HG02885 (cell line): ENCODE results near the gene XPO6.

Experiments used
- ATAC-seq: cut with Tn5 transposase; IDR thresholded peaks from one replicate; pipeline ENCODE4 v1.9.1; 2021; ENCODE audit warnings: mild to moderate bottlenecking; ENCODE audit not compliant: unreplicated experiment, poor library complexity

Gene XPO6

DNA sequence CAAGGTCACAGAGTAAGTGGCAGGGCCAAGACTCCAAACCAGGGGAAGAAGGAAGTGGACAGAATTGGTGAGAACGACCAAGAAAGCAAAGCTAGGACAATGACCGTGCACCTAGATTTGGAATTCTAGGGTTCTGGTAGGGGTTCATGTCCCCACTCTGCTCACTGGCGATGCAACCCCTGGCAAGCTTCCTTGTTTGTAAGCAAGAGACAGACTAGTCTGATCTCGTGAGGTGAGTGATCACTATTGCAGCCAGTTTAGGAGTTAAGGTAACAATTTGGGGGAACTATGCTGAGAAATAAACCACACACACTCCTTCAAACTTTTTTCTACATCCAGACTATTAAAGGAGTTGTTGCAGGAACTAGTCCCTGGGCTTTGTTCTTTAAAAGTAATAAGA, 48.1 kb downstream of the XPO6 start:
- no peak for ATAC-seq

DNA sequence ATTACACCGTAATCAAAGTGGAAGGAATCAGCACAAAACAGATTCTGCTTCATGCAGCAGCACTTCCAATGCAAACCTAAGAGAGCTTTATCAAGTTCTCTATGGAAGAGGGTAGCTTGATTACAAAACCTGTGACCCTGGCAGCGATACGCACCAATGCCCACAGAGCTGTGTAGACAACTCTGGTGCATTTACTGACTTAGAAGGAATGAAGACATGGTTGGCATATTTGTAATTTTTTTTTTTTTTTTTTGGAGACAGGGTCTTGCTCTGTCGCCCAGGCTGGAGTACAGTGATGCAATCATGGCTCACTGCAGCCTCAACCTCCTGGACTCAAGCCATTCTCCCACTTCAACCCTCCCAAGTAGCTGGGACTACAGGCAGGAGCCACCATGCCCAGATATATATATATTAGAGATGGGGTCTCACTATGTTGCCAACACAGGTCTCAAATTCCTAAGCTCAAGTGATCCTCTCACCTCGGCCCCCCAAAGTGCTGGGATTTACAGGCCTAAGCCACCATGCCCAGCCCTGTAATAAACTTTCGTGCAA, 49.4 kb downstream of the XPO6 start:
- no peak for ATAC-seq

DNA sequence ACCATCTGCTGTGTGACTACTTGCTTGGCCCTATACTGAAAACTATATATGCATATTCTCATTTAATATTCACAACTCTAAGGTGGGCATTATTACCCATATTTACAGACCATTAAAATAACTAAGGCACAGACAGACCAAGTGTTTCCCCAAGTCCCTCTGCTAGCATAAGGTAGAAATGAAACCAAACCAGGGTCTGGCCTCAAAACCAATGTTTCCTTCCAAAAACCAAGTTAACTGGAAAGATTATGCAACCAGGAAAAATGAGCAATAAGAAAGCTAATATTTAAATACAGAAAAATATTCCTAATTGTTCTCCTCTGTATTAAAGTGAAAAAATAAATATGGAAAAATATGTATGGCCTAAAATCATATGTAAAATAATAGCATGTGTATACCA, 50.1 kb downstream of the XPO6 start:
- ATAC-seq: no peak

DNA sequence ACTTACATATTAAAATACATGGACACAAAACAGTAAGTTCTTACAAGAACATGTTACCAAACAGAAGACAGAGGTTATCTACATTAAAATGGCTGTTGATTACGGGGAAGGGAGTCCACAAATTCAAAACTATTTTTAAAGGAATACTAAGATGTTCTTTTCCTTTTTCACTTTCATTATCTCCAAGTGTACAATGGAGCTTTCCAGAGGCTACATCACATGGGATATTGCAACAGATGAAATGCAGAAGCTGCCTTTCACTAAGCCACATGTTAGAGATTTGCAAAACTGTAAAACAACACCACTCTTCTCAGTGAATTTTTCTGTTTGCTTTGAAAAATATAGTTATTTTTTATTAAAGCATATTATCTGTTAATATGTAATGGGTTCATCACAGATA, 53.6 kb downstream of the XPO6 start:
- no peak for ATAC-seq

DNA sequence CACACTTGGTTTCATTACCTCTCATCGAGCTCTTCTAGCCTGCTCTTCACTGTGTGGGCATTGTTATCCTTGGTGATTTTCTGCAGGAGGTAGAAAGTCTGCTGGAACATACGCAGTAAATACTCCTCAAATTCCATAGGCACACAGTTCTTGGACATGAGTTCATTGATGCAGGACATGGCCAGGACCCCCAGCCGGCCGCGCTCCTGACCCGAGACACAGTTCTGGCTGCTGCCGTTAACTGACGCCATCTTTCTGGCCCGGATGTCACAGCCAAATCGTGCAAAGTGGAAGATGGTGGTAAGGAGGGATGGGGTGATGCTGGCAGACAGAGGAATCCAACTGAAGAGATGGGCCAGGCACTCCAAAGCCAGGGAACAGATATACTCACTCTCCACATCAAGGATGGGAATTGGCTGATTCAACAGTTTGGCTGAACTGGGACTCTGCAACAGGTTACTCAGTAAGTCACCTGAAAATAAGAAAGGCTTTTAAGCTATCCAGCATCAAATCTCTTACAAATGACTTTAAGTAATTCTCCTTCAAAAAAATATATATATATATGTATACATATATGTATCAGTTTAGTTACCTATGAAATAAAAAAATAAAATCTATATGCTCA, 55.6 kb downstream of the XPO6 start:
- ATAC-seq: no peak

DNA sequence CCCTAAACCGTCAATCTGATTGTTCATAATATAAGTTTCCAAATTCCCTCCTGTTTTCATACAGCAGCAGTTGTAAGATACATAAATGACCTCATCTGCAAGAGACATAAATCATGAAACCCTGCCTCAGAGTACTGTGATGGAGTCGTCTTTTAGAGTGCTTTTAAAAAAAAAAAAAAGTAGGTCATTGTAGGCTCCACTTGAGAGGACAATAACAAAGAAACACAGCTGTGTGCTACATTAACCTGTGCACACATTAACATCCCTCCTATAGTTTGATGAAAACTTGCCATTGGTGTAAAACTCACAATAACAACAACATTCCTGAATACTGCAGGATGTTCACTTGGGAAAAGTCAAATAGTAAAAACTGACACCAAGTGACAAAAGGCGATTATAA, 56.5 kb downstream of the XPO6 start:
- no peak for ATAC-seq

DNA sequence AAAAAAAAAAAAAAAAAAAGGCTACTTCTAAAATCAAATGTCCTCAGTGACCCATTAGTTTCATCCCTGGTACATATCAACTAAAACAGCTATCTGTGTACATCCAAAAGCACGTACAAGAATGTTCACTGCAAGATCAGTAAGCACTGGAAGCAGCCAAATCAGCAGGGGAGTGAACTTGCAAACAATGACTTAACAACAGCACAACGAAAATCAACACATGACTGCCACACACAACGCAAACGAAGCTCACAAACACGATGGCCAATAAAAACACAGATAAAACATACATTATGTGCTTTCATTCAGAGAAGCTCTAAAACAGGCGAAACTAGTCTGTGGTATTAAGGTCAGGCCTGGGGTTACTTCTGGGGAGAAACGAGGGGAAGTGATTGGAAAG, 60.6 kb downstream of the XPO6 start:
- ATAC-seq: no peak

DNA sequence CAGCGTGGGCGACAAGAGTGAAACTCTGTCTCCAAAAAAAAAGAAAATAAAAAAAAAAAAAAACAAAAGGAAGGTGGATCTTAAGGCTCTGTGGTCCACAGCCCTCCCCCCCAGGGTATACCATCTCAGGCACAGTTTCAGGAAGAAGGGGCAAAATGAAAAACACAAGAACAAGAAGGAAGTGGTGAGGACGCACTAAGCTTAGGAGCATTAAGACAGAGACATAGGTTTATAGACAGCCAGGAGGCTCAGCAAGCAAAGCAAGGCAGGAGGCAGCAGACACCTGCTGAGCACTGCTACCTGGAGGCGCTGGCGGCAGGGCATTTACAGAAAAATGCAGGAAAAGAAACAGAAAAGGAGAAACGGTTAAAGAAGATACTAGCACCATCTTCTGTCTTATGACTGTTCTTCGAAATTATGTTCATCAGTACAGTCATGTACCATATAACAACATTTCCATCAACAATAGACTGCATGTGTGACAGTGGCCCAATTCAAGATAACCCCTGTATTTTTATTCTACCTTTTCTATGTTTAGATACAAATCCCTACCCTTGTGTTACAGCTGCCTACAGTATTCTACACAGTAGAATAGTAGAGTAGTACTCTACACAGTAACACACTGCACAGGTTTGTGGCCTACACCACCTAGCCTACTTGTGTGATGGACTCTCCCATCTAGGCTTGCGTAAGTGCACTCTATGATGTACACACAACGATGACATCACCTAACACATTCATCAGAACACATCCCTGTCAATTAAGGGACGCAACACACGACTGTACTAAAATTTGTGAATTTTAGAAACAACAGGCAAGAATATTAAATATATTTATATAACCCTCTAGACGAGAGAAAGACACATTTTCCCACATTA, 62.5 kb downstream of the XPO6 start:
- ATAC-seq: no peak

DNA sequence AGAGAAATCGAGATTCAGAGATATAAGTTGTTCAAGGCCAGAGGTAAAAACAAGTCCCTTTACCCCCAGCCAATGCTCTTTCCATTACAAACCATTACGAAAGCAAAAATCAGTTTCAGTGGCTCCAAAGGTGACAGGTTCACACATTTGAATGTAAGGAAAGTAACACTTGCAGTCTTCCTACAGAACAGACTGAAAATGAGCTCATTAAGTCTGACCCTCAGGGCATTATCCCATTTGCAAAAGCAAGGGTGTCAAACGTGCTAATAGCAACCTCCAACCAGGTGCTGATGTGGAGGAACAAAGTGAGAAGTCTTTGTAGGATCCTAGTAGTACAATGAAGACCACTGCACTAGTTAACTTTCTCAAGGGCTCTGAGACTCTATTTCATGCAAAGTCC, 65.2 kb downstream of the XPO6 start:
- ATAC-seq: no peak

DNA sequence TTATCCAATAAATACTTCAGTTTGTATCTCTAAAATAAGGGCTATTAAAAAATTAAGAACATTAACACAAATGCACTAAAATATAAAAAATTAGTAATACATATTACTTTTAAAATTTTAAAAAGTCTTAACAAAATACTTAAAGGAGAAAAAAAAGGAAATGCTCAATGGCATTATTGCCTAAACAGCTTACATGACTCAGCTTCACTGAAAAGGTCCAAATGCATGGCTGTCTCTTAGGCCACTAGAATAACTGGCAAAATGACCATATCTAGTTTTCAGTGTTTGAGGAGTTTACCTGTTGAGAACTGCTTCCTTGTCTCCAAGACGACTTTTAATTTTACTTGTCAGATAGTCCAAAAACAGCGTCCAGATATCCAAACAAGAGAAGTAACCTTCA, 66.0 kb downstream of the XPO6 start:
- no peak for ATAC-seq

DNA sequence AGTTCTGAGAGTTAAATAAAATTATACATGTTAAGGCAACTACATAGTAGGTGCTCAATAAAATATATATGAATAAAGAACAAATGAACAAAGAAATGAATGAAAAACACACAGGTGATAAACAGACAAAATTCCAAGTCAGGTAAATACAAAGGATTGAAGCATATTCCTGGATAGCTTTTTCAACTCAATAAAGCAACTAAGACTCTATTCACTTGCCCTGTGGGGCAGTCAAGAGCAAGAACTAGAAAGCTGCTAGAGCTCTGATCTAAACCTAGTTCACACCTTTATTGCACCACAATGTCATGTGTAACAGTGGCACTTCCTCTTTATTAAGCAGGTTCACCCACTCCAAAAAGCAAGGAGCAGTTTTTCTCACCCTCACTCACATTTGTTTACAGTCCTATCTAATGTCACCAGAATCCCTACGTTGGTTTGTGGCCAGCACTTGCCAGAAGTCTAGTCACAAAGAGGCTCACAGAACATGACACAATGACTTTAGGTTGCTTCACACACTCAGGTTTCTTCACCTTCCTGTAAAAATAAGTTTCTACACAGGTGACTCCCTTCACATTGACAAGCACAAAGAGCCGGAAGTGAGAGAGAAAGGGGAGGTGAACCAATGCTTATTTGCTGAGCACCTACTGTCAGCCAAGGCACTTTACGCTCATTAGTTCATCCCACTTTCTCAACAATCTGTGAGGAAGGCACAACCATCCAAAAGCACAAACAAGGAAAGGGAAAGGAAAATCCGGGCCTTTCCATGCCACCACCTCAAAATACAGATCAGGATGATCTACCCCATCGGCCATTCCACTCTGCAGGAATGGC, 70.8 kb downstream of the XPO6 start:
- peak; percentile 74 for ATAC-seq

DNA sequence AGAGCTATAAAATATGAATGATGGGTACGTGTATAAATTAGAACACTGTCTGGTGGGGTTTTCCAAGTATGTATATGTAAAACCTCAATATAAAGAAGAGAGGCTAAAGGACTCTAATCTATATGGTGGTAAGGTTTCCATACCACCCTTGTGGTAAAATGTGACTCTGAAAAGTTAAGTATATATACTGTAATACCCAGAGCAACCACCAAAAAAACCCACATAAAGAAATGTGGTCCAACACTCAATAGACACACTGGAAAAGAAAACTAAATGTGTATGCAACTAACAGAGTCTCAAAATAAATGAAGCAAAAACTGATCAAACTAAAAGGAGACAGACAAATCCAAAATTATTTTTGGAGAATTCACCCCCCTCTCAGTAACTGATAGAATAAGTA, 72.2 kb downstream of the XPO6 start:
- ATAC-seq: no peak

DNA sequence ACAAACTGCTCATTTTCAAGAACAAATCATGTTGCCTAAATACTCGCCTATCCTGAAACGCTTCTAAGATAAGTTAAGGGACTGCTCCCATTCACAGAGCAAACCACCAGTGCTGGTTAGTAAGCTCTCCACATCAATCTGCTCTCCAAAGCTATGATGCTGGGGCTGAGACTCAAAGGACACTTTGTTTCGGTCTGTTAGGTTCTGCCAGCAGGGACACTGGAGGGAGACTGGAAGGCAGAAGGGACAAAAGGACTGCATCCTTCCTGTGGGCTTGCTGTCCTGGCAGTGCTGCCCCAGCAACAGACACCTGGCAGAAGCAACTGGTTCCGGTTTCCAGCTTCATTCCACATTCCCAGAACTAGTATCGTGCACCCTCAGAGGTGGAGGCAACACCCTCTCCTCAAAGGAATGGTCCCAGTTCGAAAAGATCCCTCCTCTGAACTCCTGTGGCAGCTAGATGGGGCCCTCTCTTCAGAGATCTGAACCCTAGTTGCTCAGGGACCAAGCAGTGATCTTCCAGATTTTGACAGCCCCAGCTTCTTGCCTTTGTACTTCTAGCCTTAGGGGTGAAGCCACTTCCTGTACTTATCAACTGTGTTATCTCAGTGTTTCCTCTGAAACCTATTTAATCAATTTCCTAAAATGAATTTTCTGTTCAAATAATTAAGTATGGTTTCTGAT, 74.9 kb downstream of the XPO6 start:
- ATAC-seq: no peak

DNA sequence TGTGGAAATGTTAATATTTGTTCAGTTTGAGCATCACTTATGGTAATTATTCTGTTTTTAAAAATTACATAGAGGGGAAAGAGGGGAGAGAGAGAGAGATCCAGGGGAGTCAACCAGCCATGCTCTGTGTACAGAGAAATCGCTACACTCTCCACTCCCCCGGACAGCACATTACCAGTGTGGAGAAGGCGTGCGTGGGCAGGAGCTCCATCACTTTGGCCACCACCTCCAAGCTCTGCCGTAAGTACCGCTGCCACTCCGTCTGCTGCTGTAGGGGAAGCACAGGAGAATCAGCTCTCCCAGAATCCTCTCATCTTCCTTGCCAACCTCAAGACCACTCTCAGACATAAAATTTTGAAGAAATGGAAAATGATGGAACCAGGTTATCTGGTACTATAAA, 78.1 kb downstream of the XPO6 start:
- ATAC-seq: no peak

DNA sequence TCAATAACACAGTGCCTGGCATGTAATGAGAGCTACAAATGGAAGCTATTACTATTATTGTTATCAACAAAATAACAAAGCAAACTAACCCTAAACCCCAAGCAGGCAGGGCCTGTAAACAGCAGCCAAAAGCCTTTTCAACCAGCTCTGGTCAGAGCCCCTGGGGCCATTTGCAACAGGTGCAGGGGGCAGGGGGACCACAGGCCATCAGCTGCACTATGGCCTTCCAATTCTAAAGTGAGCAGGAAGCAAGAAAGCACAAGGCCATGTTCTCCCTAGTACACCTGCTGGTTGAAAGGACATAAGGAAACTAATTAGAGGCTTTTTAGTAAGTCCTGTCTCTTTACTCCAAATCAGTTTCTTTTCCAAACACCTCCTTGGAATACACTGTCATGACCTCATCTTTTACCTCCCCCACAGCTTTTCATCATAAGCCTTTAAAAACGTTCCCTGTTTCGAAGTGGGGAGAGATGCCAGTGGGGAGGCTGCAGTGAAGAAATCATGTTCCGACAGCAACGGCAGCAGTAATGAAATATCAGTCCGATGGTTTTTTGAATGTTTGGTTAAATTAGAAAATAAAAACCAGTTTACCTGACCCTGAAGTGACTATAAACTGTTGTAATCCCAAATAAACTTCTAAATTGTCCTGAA, 79.9 kb downstream of the XPO6 start:
- ATAC-seq: no peak

DNA sequence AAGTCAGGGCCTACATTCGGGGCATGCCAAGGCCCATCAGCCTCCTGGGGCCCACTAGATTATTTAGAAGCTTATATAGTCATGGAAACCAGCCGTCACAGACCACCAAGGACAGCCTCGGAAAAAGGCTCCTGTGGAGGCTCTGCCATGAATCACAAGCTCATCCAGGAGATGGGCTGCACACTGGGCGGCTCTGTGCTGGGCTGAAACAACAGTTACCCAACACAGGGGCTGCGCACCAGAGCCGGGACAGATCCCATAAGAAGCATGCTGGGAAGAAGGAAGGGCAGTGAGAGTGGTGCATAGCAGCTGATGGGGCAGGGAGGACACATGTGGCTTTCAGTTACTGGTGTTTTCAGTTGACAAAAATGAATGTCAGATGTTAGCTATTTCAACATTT, 80.6 kb downstream of the XPO6 start:
- no peak for ATAC-seq

DNA sequence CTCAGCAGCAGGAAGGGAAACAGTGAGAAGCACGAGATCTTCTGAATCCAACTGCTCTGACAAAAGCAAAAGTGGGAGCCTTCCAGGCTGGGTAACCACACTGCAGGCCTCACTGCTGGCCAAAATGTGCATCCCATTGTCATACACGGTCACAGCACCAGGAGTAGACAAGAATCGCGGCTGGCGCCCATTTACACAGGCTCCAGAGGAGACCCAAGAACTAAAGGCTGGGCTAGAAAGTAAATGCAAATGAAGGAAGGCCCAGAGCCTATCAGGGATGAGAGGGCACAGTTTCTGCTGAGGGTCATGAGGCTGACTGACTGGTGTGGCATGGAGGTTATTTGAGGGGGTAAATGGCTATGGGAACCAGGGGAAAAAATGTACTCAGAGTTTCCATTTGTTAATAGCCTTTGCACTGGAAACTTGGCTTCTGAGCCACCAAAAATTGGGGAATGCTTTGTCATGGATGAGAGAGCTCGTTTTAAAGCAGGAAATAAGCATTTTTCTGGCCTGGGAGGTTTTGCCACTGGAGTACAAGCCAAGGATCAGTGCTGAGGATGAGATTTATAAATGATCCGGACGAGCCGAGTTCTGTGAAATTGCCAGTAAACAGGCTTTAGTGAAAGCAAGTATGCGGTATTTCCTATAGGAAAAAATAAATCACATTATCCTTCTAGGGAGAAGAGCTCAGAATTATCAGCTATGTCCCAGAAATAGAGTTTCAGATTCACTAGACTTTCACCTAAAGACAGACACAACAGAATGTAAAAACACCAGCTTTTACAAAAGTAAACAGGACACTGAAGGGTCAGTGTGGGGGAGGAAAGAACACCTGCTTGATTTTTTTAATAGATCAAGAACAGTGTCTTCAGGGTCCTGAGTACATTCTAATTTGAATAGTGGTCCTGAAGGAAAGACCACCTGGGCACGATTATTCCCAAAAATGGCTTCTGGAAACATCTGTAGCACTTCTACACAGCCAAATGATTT, 81.4 kb downstream of the XPO6 start:
- ATAC-seq: no peak

DNA sequence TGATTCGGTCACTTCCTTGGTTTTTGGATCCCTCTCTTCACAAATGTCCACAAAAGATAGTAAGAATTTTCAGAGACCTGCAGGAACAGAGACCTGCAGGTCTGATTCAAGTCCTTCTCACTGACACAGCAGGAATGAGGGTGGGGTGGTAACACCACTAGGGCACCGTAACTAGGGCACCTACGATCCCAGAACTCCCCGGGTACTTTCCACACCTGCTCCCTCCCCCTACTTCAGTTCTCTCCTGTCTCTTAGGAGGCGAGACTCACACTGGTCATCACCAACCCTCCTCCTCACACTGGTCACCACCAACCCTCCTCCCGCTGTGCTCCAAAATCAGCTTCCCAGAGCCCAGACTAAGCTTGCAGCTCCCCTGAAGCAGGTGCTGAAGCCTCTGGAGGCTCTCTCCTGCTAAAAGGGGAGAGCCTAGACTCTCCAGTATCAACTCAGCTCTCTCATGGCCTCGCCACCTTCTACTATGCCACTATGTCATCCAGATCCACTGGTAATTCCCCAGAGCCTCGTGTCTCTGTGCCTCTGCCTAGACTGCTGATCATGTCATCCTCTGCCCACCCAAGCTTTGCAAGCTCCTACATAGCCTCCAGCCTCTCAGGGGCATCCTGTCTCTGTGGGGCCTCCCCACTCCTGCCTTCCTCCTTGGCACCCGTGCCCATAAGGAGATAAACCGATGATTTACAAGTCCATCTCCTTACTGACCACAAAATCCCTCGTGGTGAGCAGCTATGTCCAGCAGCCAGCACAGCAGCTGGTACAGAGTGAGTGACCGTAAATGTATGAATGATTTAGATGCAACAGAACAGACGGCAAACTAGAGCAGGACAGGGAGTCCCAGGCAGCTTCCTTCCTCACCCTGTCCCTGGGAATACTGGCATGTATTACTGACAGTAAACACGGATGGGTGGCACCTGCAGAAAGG, 84.8 kb downstream of the XPO6 start:
- ATAC-seq: no peak
